Peyer's patch (tissue), 4 donors: ENCODE data around the gene STXBP5L.

ENCODE experiments used
- CTCF ChIP-seq, 6 experiments: fragments of 450-650 bp in 4 of 6; fragments of 200-600 bp in 2 of 6; sonication (generic) in 1 of 6; IDR thresholded peaks; one replicate each; pipeline ENCODE4 v1.5.1; 2017 to 2019; ENCODE audit warnings: antibody characterized with exemption in 6 of 6, mild to moderate bottlenecking in 3 of 6, moderate library complexity in 1 of 6
- POLR2A ChIP-seq, 2 donors: fragments of 450-650 bp; IDR thresholded peaks; one replicate each; pipeline ENCODE4 v1.5.1; 2017; ENCODE audit warnings: antibody characterized with exemption in 2 of 2, mild to moderate bottlenecking in 2 of 2, moderate library complexity in 2 of 2

- no peak for TF ChIP-seq CTCF (IDR thresholded peaks at IDR 0.05)
- TF ChIP-seq POLR2A (IDR thresholded peaks at IDR 0.05) = no peak
Measured at GRCh38 chr3:120875989-120876388, 32.0 kb upstream of the STXBP5L start.
